Stimulated activated CD8-positive, alpha-beta memory T cell treated with anti-CD3 and anti-CD28 coated beads, Interleukin-7, amount 100 ng/mL, for 4 hours (primary cell): ENCODE measurements around the gene CLCN1.

Experiments
- DNase-seq, 2 donors: peaks; one replicate each; pipeline ENCODE4 v3.0.0-alpha.2; 2020; ENCODE audit warnings: low read depth in 2 of 2

Gene CLCN1

DNA sequence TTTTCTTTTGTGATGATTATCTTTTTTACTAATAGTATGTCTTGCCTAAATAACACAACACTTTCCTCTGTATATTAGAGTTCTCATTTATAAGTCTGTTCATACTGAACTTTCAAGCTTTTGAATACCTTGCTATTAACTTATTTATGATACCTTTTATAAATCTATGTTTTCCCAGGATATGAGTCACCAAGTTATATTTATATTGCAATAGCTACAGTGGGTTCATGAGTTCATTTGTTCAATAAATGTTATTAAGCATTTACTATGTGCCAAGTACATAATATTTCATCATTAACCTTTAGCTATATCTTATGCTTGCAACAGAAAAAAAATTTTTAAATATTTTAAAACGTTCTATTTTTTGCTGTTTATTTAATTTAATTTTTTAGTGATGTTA, 18.3 kb downstream of the CLCN1 start:
- no peak for DNase-seq

DNA sequence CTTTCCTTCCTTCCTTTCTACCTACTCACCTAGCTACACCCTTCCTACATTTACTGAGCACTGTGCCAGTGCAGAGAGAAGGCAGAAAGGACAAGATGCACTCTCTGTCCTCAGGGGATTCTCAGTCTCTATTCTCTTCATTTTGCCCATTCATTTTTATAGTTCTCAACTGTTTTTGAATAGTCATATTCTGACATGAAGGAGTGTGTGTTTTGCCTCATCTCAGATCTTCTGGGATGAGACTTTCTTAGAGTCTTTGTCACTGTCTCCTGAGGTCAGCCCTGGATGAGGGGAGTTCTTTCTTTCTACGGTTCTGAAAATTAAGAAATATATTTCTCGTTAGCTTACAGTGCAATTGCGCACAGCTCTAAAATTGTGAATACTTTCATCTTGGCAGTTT, 21.3 kb downstream of the CLCN1 start:
- DNase-seq, result no peak

DNA sequence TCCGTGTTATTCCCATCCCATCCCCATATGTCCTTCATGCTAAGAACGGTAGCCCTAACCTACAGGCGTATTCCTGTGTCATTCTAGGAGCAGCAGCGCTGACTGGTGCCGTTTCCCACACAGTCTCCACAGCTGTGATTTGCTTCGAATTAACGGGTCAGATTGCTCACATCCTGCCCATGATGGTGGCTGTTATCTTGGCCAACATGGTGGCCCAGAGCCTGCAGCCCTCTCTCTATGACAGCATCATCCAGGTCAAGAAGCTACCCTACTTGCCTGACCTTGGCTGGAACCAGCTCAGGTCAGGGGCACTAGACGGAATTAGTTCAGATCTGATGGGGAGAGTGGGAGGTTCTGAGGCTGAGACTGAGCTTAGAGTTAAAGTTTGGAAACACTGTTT, 25.9 kb downstream of the CLCN1 start:
- no peak for DNase-seq

DNA sequence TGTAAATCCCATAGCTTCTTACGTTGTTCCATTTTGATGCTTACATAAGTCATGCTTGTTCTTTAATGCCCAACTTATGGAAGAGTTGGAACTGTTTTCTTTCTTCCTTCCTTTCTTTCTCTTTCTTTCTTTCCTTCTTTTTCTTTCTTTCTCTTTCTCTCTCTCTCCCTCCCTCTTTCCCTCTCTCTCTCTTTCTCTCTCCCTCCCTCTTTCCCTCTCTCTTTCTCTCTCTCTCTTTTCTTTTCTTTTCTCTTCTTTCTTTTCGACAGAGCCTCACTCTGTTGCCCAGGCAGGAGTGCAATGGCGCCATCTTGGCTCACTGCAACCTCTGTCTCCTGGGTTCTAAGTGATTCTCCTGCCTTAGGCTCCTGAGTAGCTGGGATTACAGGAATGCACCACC, 27.7 kb downstream of the CLCN1 start:
- no peak for DNase-seq

DNA sequence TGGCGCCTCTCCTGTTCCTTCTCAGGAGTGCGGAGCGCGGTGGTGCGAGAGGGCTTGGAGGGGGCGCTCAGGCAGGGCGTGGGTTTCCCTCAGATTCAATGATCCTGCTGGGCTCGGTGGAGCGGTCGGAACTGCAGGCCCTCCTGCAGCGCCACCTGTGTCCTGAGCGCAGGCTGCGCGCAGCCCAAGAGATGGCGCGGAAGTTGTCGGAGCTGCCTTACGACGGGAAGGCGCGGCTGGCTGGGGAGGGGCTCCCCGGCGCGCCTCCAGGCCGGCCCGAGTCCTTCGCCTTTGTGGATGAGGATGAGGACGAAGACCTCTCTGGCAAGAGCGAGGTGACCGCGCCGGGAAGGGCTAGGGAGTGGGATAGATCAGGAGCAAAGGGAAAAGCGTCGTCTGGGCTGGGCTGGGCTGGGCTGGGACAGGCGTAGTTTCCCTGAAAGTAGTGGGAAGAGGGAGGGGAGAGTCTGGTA, 29.6 kb downstream of the CLCN1 start:
- peak; percentile 33 to 47 for DNase-seq

DNA sequence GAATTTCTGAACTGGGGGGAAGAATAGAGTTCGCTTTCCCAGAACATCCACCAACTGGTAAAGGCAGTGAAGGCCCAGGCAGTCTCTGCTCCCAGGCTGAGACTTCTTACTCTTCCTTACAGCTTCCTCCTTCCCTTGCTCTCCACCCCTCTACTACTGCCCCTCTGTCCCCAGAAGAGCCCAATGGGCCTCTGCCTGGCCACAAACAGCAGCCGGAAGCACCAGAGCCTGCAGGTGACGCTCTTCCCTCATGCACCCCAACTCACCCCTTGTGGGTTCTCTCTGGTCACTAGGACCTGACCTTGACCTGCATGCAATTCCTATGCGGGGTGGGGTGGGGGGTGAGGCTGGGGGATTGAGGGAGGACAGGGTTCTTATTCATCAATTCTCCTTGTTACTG, 30.1 kb downstream of the CLCN1 start:
- DNase-seq, result no peak

DNA sequence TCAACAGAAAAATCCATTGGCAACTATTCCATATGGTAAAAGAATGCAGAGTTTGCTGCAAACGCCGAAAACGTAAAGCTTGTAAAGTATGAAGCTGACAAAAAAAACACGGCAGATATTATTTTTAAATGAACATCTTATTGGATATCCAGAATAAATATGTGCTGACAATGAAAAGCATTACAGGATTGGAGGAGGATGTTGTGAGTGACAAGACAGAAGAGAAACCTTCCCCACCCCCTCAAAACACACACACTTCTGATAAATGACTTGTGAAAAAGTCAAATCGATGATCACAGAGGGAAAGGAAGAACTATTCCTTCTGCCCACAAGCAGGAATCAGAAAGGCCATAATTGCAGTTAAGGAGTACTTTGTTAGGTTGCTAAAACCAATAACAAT, 32.0 kb downstream of the CLCN1 start:
- DNase-seq, result no peak

DNA sequence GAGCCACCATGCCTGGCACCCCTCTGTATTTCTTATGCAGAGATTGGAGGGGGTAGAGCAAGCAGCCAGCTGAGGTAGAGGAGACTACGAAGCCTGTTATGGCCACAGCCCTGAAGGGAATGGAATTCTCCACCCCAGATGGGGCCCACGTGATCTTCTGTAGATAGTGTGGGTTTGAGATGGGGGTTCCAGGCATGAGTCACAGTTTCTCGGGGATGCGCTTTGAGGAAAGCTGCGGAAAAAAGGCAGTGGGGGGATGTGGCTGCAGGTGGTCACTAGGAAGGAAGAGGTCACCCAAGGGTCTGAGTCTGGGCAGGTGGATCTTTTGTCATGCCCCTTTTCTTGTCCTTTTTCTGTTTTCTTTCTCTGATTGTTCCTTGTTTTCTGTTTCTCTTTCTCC, 35.1 kb downstream of the CLCN1 start:
- DNase-seq, result no peak

DNA sequence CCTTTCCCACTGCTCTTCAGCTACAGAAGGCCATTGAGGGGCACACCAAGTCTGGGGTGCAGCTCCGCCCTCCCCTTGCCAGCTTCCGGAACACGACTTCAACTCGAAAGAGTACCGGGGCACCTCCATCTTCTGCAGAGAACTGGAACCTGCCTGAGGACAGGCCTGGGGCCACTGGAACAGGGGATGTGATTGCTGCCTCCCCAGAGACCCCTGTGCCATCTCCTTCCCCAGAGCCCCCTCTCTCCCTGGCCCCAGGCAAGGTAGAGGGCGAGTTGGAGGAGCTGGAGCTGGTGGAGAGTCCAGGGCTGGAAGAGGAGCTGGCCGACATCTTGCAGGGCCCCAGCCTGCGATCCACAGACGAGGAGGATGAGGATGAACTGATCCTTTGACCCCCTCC, 35.7 kb downstream of the CLCN1 start:
- DNase-seq, result no peak

DNA sequence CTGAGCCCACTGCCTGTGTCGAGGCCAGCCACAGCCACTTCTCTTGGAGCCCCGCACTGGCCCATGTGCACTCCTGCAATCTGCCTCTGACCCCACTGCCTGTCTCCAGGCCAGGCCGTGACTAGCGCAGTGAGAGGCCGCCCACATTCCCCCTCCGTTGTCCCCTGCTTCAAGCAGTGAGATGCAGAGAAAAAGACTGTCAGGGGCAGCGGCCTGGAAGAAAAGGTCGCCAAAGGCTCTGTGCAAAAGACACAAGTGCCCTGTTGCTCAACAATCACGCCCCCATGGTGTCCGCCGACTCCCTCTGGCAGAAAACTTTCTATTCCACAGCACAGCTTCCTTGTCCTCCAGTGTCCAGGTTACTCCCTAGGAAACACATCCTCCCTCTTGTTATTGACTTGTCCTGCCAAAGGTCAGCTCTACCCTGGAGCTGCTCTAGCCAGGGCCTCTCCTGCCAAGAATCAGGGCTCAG, 36.7 kb downstream of the CLCN1 start:
- DNase-seq, result no peak

DNA sequence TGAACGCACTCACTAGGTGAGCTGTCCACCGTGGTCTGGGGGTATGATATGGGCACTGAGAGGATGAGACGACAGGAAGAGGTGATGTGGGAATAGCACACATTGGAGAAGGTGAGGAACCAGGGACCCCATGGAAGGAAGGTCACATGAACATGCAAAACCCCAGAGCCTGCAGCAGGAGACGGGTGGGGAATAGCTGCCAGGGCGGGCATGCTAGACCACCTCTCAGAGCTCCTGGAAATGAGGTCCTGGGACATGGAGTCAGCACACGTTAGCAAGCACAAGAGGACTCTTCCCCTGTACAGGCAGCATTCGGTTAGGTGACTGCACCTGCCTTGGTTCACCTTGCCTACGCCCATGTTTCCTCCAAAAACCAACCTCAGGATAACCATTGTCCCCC, 38.5 kb downstream of the CLCN1 start:
- no peak for DNase-seq

DNA sequence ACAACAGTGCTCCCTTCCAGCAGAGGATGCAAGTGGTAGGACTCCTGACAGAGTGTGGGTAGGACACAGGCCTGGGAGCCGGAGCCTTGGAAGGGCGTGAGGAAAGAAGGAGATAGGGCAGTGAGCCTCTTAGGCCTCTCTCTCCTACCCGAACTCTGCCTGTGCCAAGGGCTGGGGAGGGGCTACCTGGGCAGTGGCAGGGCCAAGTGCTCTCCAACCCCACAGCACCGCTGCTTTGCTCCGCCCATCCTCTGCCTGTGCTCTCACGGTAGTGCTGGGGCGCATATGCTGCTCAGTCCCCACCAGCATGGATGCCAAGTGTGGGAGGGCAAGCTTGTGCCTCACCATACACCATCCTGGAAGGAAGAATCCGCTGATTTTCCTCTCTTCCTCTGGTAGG, 39.1 kb downstream of the CLCN1 start:
- DNase-seq, result no peak

DNA sequence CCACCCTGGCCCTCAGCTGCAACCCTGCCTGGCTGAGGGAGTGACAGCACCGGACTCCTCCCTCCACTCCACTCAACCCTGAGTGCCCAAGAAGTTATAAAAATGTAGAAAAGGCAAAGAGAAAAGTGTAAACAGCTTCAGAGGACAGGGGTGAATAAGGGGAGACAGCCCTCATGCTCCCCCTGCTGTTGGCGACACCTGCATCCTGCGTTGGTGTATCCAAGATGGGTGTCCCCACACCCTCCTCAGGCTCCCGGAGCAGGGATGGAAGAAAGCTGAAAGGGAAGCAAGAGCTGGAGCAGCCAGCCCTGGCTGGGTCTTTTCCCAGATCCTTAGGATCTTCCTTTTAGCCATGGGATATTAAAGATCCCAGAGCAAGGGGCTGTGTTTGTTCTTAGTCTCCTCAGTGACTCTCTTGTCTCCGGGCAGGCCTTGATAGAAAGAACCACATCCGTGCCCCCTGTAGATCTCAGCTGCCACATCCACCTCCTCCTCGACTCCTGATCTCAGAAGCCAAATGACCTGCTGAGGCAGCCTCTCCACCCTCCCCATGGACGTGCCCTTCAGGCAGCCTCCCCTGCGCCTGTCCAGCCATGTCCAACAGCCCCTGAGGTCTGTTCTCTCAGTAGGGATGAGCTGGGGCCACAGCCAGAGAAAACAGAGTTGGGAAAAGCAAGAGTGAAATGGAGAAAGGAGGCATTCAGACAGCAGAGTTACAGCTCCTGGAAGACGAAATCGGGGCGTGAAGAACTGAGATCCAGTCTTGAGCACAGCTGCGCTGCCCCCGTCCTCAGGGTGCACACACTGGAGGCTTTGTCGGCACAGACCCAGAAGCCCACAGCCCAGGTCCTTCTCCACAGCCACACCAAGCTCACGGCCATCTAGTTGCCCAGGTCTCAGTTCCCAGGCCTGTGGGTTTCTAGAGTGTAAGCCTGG, 39.8 kb downstream of the CLCN1 start:
- no peak for DNase-seq

DNA sequence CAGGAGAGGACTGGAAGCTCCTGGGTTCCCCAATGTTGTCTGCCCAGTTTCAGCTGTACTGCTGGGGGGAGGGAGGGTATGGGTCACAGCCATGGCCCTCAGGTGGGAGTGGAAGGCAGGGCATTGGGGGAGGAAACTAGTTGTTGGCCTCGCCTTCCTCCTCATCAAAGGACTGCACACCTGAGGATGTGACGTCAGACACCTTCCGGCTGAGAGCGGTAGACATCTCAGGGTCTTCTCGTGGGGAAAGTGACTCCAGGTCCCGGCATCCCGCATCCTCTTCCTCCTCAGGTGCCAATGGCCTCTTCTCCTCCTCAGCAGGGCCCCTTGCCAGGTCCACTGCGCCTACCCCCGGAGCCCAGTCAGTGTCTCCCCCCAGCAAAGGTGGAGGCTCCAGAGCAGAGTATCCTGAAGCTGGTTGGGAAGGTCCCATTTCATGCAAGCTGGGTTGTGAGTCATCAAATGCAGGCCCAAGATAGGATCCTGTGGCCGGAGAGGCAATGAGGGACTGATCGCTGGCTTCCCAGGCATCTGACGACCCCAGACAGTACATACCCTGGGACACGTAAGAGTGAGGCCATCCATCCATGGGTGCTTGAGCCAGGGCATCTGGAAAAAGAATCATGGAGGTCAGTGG, 40.6 kb downstream of the CLCN1 start:
- no peak for DNase-seq

DNA sequence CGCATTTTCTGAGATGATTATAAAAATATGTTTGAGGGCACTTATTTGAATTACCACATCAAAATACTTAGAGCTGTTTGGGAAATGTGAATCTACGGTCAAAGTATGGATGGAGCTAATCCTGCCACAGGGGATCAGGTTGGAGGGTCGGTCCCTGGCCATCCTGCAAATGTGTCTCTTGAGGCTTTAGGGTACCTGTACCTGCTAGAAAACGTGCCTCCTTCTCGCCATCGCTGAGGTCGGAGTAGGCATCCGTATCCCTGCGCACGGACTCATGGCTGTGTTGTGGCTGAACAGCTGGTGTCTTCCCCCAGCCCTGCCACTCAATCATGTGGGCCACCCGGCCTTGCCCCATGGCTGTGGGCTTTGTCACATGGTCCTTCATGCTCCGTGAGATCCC, 42.7 kb downstream of the CLCN1 start:
- DNase-seq, result no peak

DNA sequence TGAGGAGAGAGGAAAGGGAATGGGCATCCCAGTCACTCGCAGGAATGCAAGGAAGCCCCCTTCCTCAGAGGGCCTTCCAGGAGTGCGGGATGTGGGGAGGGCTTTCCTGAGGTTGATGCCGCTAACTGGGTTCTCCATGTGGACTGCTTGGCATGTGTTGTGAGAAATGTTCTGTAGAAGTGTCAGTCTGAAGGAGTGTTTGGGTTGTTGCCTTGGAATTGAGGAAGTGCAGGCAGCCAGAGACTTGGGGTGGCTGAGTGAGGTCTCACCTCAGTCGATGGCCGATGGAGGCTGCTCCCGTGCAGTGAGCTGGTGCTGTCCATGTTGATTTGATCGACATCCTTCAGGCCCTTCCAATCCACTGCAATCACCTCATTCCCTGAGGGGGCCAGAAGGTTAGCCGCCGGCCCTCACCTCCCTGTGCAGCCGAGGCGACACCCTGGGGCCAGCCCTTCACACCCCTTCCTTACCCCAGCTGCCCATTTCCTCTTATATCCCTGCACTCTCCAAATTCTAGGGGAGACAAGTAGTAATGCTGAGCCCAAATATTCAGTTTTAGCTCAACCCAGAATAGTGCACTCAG, 44.0 kb downstream of the CLCN1 start:
- DNase-seq, result no peak

DNA sequence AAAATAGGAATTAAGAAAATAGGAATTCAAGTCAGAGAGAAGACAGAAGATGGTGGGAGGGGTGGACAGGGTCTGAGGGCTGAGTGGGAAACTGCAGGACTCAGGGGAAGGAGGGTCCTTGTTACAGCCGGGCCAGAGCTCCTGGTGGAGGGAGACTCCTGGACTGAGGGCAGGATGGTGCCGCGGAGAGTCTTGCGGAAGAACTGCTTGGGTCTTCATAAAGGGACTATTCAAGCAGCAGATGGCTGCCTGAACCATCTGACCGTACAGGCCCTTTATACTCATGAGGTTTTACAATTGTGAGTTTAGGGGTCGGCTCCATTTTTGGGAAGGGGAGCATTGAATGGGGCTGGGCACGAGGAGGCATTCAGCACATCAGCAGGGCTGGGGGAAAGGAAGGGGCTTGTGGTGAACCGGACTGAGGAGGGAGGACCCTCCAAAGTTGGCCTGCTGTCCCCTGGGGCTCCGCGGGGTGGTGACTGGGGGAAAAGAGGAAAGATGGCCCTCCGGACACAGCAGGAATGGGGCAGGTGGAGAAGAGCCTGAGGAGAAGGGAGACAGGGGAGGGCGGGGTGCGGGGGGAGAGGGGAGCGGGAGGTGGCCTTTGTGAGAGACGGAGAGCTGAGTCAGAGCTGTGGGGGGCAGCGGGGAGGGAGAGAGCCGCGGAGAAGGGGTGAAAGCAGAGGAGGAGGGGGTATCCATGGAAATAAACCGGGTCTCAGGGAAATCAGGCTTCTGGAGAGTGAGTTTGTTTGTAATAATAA, 45.1 kb downstream of the CLCN1 start:
- no peak for DNase-seq

DNA sequence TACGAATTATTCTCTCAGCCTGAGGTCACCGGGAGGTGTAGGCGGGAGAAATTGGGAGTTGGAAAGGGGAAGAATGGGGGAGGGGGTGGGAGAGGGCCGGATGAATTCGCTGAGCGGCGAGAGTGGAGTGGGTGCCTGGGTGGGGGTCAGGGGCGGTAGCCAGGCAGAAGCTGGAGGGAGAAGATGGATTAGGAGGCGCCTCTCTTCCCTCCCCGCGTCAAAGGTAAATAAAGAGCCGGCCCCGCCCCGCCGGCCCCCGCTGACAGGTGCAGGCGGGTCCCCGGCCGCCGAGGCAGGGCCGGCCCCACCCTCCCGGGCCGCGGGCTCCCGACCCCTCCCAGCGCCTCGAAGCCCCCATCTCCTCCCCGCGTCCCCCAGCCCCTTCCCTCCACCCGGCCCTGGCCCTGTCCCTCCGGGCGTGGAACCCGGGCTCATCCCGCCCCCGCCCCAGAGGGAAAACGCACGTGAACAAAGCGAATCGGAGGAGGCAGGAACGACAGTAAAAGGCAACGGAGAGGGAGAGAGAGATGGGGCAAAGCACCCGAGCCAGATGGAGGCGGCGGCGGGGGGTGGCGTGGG, 45.7 kb downstream of the CLCN1 start:
- DNase-seq, result no peak

DNA sequence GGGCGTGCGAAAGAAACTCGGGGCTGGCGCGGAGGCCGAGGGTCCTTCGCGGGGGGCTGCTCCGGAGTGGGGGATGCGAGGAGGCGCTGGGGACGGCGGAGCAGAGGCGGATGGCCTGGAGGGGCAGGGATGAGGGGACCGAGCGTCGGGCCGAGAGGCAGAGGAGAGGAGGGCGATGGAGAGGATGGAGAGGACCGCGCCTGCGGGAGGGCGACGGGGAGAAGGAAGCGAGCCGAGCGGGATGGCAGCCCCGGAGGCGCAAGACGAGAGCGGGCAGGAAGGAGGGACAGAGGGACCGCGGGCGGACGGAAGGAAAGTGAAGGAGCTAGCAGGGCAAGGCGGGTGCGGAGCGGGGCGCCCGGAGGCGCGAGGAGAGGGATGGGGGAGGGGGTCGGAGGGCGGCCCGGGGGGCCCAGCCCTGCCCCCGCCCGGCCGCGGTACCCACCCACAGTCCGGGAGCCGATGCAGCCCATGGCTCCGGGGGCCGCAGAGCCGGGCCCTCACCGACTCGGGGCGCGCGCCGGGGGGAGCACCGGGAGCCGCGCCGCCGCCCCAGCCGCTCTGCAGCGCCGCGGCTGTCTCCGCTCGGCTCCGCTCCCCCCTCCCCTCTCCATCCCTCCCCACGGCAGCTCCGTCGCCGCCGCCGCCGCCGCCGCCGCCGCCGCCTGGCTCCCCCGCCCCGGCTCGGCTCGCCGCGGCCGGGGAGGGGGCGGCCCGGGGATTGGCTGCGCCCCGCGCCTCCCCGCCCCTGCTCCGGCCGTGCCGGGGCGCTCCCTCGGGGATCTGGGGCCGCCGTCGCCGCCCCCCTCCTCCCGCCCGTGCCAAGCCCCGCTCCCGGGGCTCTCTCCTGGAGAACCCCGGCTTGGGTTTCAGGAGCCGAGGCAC, 46.5 kb downstream of the CLCN1 start, which contains the start of gene FAM131B:
TSS of gene FAM131B (minus strand) at position 583 of the 885 bp plus-strand sequence. CDS start at position 473, 110 bp downstream.
- peak in 1 of 2 donors; percentile 28 for DNase-seq
